Fibroblast of gingiva (primary cell): ENCODE results near the gene KDM6A.
"Not testable (repeated sequence)": the region's sequence is repeated elsewhere in the genome, so short reads cannot be mapped to it uniquely, and the experiment has no call there.

Experiments used
- DNase-seq: peaks from one replicate; pipeline ENCODE4 v3.0.0-alpha.2; 2011; ENCODE audit warnings: low read depth

KDM6A gene

DNA sequence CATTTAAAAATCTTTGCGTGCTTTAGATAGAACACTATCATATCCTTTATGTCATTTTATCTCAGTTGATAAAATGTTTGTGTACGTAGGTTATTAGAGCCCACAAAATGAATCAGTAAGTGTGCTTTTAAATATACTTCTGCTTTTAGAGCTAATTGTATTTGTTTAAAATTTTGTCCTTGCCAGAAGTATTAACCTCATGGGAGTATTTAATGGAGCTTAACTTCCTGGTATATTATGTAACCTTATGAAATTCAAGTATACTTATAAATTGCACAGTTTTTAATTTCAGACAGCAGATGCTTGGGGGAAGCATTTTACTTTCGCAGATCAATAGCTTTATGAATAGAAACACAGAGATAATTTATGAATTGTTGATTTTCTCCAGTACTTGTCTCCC is 237.5 kb downstream of the KDM6A start:
- no peak for DNase-seq

DNA sequence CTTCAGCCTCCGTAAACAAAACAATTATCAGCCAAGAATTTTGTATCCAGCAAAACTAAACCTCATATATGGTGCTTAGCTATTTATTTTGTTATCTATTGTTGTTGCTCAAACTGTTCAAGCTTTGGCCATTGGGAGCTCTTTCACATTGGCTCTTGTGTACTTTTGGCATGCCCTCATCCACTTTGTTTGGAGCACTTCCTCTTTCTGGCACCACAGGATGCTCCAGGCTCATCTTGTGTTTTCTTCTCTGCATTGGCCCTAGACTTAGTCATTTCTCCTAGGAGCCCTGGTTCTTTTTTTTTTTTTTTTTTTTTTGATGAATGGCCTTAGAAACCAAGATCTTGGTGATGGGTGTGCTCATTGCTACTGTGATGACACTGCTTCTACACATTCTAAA is 253.2 kb downstream of the KDM6A start:
- DNase-seq, result no peak

DNA sequence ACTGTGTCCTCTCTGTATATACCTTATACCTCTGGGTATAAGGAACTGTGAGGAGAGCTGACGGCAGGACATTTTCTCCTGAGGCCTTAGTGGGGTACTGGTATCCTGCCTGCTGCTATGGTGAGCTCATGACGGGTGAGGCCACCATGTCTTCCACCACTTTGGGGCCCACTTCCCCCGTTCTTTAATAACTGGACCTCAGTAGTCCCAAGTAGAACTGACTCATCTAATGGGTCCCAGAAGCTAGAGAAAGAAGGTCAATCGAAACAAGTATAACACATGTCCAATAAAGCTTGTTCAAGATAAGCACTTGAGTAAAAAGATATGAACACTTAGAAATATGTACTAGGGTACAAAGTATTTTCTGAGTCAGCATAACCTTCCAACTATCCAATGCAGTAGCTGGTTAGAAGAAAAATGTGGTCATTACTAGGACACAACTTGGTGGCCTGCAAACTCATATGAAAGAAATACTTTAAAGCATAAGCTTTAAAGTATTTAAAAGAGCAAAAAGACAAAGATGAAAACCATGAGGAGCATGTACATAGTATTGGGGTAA is 256.0 kb downstream of the KDM6A start:
- DNase-seq, result no peak

- DNase-seq, result no peak
Observed at GRCh38 chrX:45133465-45133864, 260.5 kb downstream of the KDM6A start.

DNA sequence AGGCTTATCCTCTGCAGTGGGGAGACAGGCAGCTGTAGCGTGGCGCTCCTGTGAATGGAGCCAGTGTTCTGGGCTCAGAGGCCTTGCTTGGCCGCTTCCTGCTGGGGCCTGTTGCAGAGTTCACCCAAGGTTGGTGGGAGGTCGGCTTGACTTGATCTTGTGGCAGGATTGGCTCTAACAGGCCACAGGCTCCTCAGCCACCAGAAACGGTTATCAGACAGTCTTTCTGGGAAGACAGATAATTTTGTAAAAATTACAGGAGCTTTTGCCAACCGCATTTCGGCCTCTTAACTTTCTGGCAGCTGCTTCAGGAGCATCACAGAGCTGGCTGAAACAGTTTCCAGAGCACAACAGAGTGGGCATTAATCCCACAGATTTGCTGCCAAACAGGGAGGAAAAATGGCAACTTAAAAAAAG is 261.3 kb downstream of the KDM6A start:
- no peak for DNase-seq

DNA sequence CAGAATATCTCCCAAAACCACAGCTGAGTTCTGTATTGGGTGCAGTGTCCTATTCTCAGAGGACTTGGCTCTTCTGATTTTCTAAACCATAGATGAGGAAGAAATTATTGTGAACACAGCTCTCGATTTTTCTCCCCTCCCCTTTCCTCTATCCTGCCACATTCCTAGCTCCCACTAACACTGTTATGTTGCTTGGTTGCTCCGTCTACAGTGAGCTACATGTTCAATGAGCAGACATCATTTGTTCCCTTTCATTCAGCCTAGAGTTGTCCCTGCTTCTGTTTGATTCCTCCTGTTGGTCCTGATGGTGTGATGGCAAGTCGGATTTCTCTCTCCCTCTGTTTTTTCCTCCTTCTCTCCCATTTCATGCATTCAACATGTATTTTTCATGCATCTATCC is 261.8 kb downstream of the KDM6A start:
- no peak for DNase-seq

DNA sequence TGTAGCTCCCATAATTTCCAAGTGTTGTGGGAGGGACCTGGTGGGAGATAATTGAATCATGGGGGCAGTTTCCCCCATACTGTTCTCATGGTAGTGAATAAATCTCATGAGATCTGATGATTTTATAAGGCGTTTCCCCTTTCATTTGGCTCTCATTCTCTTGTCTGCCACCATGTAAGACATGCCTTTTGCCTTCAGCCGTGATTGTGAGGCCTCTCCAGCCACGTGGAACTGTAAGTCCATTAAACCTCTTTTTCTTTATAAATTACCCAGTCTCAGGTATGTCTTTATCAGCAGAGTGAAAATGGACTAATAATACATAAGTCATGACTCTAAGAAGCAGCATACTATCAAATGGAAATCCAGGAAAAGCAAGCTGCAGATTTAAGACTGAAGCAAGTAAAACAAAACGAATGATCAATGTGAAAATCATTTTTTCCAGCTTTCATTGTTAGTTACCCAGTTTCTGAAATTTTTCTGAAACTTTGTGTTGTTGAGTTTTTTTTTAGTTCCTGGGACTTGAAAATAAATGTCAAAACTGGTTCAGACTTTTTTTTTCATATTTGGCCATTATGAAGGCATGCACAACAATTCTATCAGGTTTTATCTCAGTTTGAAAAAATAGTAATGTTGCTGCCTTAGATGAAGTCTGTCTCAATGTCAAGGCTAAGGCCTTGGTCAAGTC is 262.5 kb downstream of the KDM6A start:
- not testable (repeated sequence) for DNase-seq

DNA sequence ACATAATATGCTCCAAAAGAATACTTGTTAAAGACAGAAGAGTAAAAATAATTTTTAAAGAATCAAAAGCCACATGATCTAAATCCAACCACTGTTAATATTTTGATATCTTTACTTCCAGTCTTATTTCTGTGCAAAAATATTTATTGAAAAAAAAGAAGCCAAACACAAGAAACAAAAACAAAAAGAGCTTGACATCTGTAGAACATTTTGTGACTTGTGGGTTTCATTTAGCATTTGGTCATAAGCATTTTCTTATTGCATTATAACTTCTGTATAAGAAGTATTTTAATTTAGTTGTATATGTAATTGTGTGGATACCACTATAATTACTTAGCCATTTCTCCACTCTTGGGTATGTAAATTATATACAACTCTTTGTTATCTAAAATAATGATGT is 264.5 kb downstream of the KDM6A start:
- DNase-seq, result no peak

- no peak for DNase-seq
Observed at GRCh38 chrX:45138525-45138924, 265.5 kb downstream of the KDM6A start.

DNA sequence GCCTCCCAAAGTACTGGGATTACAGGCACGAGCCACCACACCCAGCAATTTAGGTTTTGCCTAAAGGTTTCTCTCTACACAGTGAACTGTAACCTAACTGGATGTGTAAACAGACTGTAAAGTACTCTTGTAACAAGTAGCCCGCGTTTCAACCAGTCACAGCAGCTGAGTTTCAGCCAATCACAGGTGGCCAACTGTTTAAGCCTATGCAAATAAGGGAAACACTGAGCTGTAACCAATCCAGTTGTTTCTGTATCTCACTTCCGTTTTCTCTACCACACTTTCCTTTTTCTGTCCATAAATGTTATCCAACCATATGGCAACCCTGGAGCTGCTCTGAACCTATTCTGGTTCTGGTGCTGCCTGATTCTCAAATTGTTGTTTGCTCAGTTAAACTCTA is 267.8 kb downstream of the KDM6A start:
- DNase-seq, result no peak

DNA sequence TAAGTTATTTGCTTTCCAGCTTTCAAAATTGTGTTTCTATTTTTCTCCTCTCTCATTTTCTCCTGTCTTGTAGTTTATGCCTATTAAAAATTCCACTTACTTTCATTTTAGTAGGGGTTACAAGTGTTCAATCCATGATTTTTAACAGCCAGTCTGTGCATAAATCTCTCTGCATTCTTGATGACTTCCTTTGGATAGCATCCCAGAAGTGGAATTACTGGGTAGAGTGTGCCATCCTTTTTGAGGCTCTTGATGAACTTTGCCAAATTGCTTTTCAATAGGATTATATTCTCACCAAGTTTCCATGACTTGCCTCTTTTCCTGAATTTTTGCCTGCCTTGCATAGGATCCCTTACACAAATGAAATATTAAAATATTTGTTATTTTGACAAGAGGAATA is 269.2 kb downstream of the KDM6A start:
- no peak for DNase-seq

- no peak for DNase-seq
Observed at GRCh38 chrX:45143455-45143854, 270.5 kb downstream of the KDM6A start.

DNA sequence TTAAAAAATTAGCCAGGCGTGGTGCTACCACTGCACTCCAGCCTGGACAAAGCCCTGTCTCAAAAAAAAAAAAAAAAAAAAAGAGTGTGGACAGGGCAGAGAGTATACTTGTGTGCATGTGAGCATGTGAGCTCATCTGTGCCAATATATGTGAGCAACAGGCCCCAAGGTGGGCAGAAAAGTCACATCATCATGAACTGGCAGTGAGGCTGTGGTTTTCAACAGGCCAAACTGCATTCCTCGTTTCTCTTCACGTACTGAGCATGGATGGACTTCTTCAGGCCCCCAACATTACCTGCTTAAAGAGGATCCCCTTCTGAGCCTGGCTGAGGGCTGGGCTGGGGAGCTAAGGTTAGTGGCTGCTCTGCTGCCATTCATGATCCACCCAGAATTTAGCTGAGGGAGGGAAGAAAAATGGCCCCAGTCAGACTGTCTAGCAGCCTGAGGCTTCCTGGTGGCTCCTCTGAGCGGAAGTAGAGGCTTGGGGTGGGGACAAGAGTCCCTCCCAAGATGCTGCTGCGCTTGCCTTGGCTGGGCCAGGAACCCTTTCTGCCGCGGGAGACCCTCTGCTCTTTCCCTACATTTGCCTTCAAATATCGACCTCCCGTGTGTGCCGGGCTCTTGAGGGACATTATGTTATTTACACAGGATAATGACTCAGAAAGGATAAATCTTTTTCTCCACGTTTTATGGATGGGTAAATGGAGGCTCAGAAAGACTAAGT is 272.7 kb downstream of the KDM6A start:
- no peak for DNase-seq

GRCh38 chrX:45150821-45151220 is 277.8 kb downstream of the KDM6A start:
- DNase-seq, result no peak

DNA sequence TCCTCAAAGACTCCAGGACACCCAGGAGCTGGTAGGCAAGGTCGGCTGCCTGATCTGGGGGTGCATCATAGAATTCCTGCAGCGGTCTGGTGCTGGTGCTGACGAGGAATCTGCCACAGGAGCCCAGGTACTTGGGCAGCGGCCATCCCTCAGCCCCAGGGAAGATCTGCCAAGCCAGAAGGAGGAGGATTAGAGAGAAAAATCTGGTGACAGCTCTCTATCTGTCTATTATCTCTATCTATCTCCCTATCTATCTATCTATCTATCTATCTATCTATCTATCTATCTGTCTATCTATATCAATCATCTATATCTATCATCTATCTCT is 281.0 kb downstream of the KDM6A start:
- DNase-seq, result no peak

- no peak for DNase-seq
Observed at GRCh38 chrX:45154462-45154861, 281.5 kb downstream of the KDM6A start.

DNA sequence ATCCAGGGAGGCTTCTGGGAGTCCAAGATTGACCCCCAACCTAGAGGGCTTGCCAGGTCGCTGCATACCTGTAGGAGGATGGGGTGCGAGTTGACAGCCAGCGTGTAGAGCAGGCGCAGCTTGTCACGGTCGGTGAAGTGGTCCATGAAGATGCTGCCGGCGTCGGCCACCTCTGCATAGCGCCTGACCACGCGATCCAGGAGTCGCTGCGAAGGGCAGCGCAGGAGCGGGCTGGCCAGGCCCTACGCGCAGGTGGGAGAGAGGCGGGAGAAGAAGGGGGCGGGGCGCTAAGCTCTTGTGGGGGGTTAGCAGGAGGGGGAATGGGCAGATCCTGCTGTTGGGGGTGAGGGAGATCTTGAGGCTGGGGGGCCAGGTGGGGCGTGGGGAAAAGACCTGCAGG is 284.7 kb downstream of the KDM6A start:
- DNase-seq, result no peak
